MM.1S (cell line): ENCODE measurements around the gene ULK4.

Experiments used
- DNase-seq: peaks from one replicate; pipeline ENCODE4 v3.0.0-alpha.2; 2015
- H2AFZ ChIP-seq: fragments of 300-600 bp; sonication (generic); 2 replicates; pipeline ENCODE4 v1.6.0; 2016; ENCODE audit warnings: antibody characterized with exemption, low read length
- H3F3A ChIP-seq: fragments of 300-600 bp; sonication (generic); 2 replicates; pipeline ENCODE4 v1.6.1; 2016; ENCODE audit warnings: mild to moderate bottlenecking, antibody characterized with exemption, low read length, moderate library complexity, mixed read lengths; ENCODE audit not compliant: insufficient read depth
- H3K27ac ChIP-seq: fragments of 300-600 bp; sonication (generic); 2 replicates; pipeline ENCODE4 v1.5.1; 2016; ENCODE audit warnings: mild to moderate bottlenecking, low read length
- H3K27me3 ChIP-seq: fragments of 300-600 bp; sonication (generic); replicated peaks from 2 replicates; pipeline ENCODE4 v1.6.0; 2016; ENCODE audit warnings: low read length; ENCODE audit not compliant: insufficient read depth
- H3K36me3 ChIP-seq: fragments of 300-600 bp; sonication (generic); replicated peaks from 2 replicates; pipeline ENCODE4 v1.6.1; 2016; ENCODE audit warnings: mild to moderate bottlenecking, low read length, mixed read lengths; ENCODE audit not compliant: insufficient read depth
- H3K4me1 ChIP-seq: fragments of 300-600 bp; sonication (generic); 2 replicates; pipeline ENCODE4 v1.6.1; 2016; ENCODE audit warnings: low read length, mixed read lengths
- H3K4me2 ChIP-seq: fragments of 300-600 bp; sonication (generic); 2 replicates; pipeline ENCODE4 v1.6.0; 2016; ENCODE audit warnings: low read depth, low read length
- H3K4me3 ChIP-seq: fragments of 300-600 bp; sonication (generic); 2 replicates; pipeline ENCODE4 v1.5.1; 2016; ENCODE audit warnings: low read length, mixed read lengths
- H3K79me2 ChIP-seq: fragments of 300-600 bp; sonication (generic); 2 replicates; pipeline ENCODE4 v1.6.1; 2016; ENCODE audit warnings: mixed run types, low read length, mixed read lengths
- H3K9ac ChIP-seq: fragments of 300-600 bp; sonication (generic); 2 replicates; pipeline ENCODE4 v1.6.1; 2016; ENCODE audit warnings: low read length, mixed read lengths
- H3K9me2 ChIP-seq: fragments of 300-600 bp; sonication (generic); replicated peaks from 2 replicates; pipeline ENCODE4 v1.6.1; 2016; ENCODE audit warnings: mild to moderate bottlenecking, low read length, mixed read lengths; ENCODE audit not compliant: insufficient read depth
- H3K9me3 ChIP-seq: fragments of 300-600 bp; sonication (generic); replicated peaks from 2 replicates; pipeline ENCODE4 v1.6.1; 2016; ENCODE audit warnings: mild to moderate bottlenecking, low read length, mixed read lengths; ENCODE audit not compliant: insufficient read depth
- H4K20me1 ChIP-seq: fragments of 300-600 bp; sonication (generic); 2 replicates; pipeline ENCODE4 v1.6.1; 2016; ENCODE audit warnings: mild to moderate bottlenecking, low read length, moderate library complexity, mixed read lengths; ENCODE audit not compliant: insufficient read depth
- EZH2 ChIP-seq: fragments of 300-600 bp; sonication (generic); optimal IDR thresholded peaks from 2 replicates; pipeline ENCODE3; 2017; ENCODE audit warnings: low read depth, mild to moderate bottlenecking, antibody characterized with exemption, low read length, mixed read lengths
- EZH2phosphoT487 ChIP-seq: fragments of 300-600 bp; sonication (generic); IDR thresholded peaks from 2 replicates; pipeline ENCODE4 v1.6.1; 2018; ENCODE audit warnings: antibody characterized with exemption, low read length
- TF ChIP-seq, protein P1 (sequence below): fragments of 300-600 bp; sonication (generic); IDR thresholded peaks from 2 replicates; pipeline ENCODE4 v1.5.1; 2016; ENCODE audit warnings: antibody characterized with exemption, low read length, mixed read lengths

ULK4 gene

DNA sequence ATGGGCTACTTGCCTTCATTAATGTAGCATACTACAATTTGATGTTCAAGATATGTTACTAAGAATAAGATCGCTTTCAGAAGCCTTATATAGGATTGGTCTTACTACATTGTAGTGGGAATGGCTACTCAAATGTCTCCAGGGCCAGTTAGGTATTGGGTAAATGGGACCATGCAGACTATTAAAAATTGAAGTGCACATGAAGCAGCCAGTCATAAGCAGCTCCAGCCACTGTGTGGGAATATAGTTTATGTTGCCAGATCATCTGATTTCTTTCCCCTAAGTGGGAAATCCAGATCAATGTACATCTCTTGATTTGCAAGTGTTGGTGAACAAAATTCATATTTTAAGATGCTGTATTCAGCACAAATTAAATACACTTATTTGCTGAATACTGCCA, 757.5 kb downstream of the ULK4 start:
- Histone ChIP-seq H3K9me2 (no peaks in the 10 kb centered on the region), H3F3A (peaks cover 4% of the 10 kb centered on the region; the same call in 1 of the 2 replicates), H3K4me2 (no peak overlapping the region), H3K36me3 (no peaks in the 10 kb centered on the region), H3K27ac (no peak overlapping the region), H3K4me3 (no peak overlapping the region), H3K27me3 (no peaks in the 10 kb centered on the region), H2AFZ (no peak overlapping the region), H3K9ac (no peak overlapping the region), H4K20me1 (peaks cover 61% of the 10 kb centered on the region), H3K4me1 (peaks cover 18% of the 10 kb centered on the region), H3K9me3 (no peaks in the 10 kb centered on the region), H3K79me2 (peaks cover 97% of the 10 kb centered on the region)
- TF ChIP-seq EZH2phosphoT487 (no peak), EZH2 (no peak)
- TF ChIP-seq, protein P1, sequence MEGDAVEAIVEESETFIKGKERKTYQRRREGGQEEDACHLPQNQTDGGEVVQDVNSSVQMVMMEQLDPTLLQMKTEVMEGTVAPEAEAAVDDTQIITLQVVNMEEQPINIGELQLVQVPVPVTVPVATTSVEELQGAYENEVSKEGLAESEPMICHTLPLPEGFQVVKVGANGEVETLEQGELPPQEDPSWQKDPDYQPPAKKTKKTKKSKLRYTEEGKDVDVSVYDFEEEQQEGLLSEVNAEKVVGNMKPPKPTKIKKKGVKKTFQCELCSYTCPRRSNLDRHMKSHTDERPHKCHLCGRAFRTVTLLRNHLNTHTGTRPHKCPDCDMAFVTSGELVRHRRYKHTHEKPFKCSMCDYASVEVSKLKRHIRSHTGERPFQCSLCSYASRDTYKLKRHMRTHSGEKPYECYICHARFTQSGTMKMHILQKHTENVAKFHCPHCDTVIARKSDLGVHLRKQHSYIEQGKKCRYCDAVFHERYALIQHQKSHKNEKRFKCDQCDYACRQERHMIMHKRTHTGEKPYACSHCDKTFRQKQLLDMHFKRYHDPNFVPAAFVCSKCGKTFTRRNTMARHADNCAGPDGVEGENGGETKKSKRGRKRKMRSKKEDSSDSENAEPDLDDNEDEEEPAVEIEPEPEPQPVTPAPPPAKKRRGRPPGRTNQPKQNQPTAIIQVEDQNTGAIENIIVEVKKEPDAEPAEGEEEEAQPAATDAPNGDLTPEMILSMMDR, result no peak
- no peak for DNase-seq

DNA sequence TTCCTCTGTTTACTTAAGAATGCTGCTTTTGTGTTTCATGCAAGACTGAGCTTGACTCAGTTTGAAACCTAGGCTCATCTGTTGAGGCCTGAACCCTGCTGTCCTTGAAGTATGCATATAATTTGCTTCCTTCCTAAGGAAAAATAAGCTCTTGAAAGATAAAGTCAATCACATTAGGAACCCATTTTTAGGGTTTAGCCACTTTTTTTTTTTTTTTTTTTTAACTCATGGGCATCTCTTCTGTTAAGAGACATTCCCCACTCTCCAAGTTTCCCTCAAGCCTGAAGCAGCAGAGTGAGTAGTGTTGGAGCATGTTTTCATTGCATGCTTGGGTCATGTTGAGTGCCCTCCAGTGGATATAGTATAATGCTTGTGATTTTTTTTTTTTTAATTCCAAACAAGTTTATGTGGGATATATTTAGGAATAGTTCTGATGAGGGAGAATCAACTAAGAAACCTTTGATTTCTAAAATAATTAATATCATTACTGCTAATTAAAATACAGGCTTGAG, 759.0 kb downstream of the ULK4 start:
- Histone ChIP-seq H3K4me2 (no peak overlapping the region), H3K9me2 (no peaks in the 10 kb centered on the region), H3F3A (peaks cover 4% of the 10 kb centered on the region; the same call in 1 of the 2 replicates), H3K27me3 (no peaks in the 10 kb centered on the region), H2AFZ (no peak overlapping the region), H4K20me1 (peaks cover 59% of the 10 kb centered on the region), H3K36me3 (no peaks in the 10 kb centered on the region), H3K27ac (no peak overlapping the region), H3K9ac (no peak overlapping the region), H3K4me3 (no peak overlapping the region), H3K79me2 (peaks cover 82% of the 10 kb centered on the region), H3K4me1 (peaks cover 18% of the 10 kb centered on the region), H3K9me3 (no peaks in the 10 kb centered on the region)
- TF ChIP-seq, protein P1, result peak; percentile 32
- no peak for TF ChIP-seq EZH2
- no peak for DNase-seq

DNA sequence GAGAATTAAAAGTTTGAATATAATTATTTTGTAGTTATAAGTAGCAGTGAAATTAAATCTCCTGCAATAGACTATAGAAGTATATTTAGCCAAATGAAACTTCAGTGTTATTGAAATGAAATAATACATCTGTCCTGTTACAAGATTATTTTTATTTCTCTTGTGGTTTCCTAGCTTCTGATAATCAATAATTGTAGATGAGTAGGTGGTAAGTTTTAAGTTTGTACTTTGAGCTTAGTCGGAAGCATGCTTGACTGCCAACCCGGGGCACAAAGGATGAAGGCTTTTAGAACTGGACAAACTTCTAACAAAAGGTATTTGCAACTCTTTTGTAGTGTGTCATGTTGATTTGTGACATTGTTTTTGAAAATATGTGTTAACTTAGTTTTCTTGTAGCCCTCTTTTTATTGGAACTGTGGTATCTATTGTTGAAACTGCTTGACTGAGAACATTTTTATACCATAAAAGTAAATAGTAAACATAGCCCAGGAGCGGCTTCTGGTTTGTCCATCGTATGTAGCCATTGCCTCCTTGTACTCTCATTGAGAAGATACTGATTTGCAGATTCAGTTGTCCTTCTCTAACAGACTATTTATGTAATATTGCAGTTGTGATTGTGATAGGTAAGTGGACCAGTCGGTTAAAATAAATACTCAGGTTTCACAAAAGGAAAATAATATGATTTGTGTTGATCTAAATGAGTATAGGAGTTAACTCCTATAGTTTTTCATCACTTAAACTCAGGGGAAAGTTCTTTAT, 759.6 kb downstream of the ULK4 start:
- Histone ChIP-seq H2AFZ (no peak overlapping the region), H3K4me1 (peaks cover 18% of the 10 kb centered on the region), H3K79me2 (peaks cover 76% of the 10 kb centered on the region), H3K27me3 (no peaks in the 10 kb centered on the region), H3K4me2 (no peak overlapping the region; the same call in 1 of the 2 replicates), H3K9ac (no peak overlapping the region), H3K4me3 (no peak overlapping the region), H3K27ac (no peak overlapping the region), H3K9me2 (no peaks in the 10 kb centered on the region), H4K20me1 (peaks cover 53% of the 10 kb centered on the region), H3K36me3 (no peaks in the 10 kb centered on the region), H3K9me3 (no peaks in the 10 kb centered on the region), H3F3A (peaks cover 4% of the 10 kb centered on the region; the same call in 1 of the 2 replicates)
- no peak for DNase-seq
- no peak for TF ChIP-seq EZH2phosphoT487
- no peak for TF ChIP-seq EZH2
- TF ChIP-seq, protein P1, result no peak
